Measurements from ENCODE around the gene MAT2B.

The MAT2B gene

GRCh38 chr5:163540696-163541095 is 35.3 kb downstream of the MAT2B start:
- Histone ChIP-seq H3K27me3 (ENCODE audit: insufficient read depth, insufficient read length) (no peaks in the 10 kb centered on the region), H3K9ac (ENCODE audit: insufficient read length, low read depth) (no peak overlapping the region), H3K4me3 (ENCODE audit: insufficient read length, low read depth) (no peak overlapping the region), H3K36me3 (ENCODE audit: insufficient read depth, insufficient read length, low read length) (no peaks in the 10 kb centered on the region), H3K4me1 (ENCODE audit: insufficient read depth, insufficient read length) (no peaks in the 10 kb centered on the region), H3K9me3 (ENCODE audit: insufficient read depth, low read length) (no peaks in the 10 kb centered on the region)
- no peak for DNase-seq (ENCODE audit: low read depth, low spot score)
- TF ChIP-seq ZNF274 (IDR thresholded peaks at IDR 0.05; ENCODE audit: low read depth, low read length) (no peak), YY1 (IDR thresholded peaks at IDR 0.05; ENCODE audit: insufficient read depth, insufficient read length) (no peak), SUZ12 (IDR thresholded peaks at IDR 0.05; ENCODE audit: extremely low read depth, insufficient read depth, insufficient read length) (no peak)

DNA sequence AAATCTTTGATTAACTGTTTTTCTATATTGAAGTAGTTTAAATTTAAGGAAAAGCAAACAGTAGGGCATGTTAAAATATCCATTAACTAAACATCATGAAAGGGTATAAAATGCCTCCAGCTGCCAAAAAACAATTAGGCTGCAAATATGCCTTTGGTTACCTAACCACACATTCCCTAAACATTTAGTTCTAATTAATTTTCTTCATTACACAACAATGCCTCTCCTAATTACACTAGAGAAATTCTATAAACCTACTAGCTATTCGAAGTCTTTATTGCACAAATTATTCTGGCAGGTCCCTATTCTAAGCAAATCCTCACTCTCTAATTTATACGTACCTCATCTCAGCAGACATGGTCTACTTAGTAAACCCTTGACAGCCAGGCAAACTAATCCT is 37.4 kb downstream of the MAT2B start:
- TF ChIP-seq SUZ12 (IDR thresholded peaks at IDR 0.05; ENCODE audit: extremely low read depth, insufficient read depth, insufficient read length) (no peak), YY1 (IDR thresholded peaks at IDR 0.05; ENCODE audit: insufficient read depth, insufficient read length) (no peak), ZNF274 (IDR thresholded peaks at IDR 0.05; ENCODE audit: low read depth, low read length) (no peak)
- Histone ChIP-seq H3K4me1 (ENCODE audit: insufficient read depth, insufficient read length) (no peaks in the 10 kb centered on the region), H3K36me3 (ENCODE audit: insufficient read depth, insufficient read length, low read length) (no peaks in the 10 kb centered on the region), H3K9ac (ENCODE audit: insufficient read length, low read depth) (no peak overlapping the region), H3K4me3 (ENCODE audit: insufficient read length, low read depth) (no peak overlapping the region), H3K9me3 (ENCODE audit: insufficient read depth, low read length) (no peaks in the 10 kb centered on the region), H3K27me3 (ENCODE audit: insufficient read depth, insufficient read length) (no peaks in the 10 kb centered on the region)
- no peak for DNase-seq (ENCODE audit: low read depth, low spot score)

DNA sequence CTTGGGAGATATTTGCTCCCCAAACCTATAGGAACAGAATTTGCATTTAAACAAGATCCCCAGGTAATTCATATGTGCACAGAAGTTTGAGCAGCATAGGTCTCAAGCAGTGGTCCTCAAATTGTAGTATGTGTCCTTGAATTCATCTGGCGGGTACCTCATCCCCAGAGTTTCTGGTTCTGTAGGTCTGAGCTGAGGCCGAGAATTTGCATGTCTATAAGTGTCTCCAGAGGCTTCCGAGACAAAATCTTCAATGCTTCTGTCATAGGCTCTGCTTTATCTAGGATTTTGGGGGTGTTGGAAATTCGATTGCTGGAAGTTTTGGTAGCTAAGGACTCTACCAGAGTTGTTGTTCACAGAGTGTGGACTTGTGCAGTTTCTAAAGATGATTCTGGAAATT is 38.6 kb downstream of the MAT2B start:
- H3K4me1 ChIP-seq (ENCODE audit: insufficient read depth, insufficient read length) = no peaks in the 10 kb centered on the region
- no peaks in the 10 kb centered on the region for H3K9me3 ChIP-seq (ENCODE audit: insufficient read depth, low read length)
- H3K4me3 ChIP-seq (ENCODE audit: insufficient read length, low read depth) = no peak overlapping the region
- TF ChIP-seq SUZ12 (IDR thresholded peaks at IDR 0.05; ENCODE audit: extremely low read depth, insufficient read depth, insufficient read length) (no peak), ZNF274 (IDR thresholded peaks at IDR 0.05; ENCODE audit: low read depth, low read length) (no peak), YY1 (IDR thresholded peaks at IDR 0.05; ENCODE audit: insufficient read depth, insufficient read length) (no peak)
- no peaks in the 10 kb centered on the region for H3K27me3 ChIP-seq (ENCODE audit: insufficient read depth, insufficient read length)
- no peak overlapping the region for H3K9ac ChIP-seq (ENCODE audit: insufficient read length, low read depth)
- no peaks in the 10 kb centered on the region for H3K36me3 ChIP-seq (ENCODE audit: insufficient read depth, insufficient read length, low read length)
- DNase-seq (ENCODE audit: low read depth, low spot score) = no peak

DNA sequence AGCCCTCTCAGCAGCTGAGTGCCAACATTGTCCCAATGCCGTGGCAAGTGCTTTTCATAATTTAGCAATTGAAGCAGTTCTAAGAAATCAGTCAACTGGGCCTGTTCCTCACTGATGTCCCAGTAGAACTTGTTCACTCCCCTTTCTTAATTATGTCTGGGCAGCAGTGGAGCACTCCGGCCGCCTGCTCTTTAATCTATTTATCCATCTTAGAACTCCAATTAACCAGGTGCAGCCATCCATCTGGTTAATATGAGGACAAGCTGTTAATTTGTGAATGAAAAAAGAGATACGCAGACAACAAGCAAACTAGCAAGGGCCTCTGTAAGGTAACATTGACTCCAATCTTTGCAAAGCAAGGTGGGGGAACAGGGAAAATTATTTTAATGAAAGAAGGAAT is 39.4 kb downstream of the MAT2B start:
- TF ChIP-seq YY1 (IDR thresholded peaks at IDR 0.05; ENCODE audit: insufficient read depth, insufficient read length) = no peak
- TF ChIP-seq ZNF274 (IDR thresholded peaks at IDR 0.05; ENCODE audit: low read depth, low read length) = no peak
- no peak for TF ChIP-seq SUZ12 (IDR thresholded peaks at IDR 0.05; ENCODE audit: extremely low read depth, insufficient read depth, insufficient read length)
- Histone ChIP-seq H3K9me3 (ENCODE audit: insufficient read depth, low read length) (no peaks in the 10 kb centered on the region), H3K9ac (ENCODE audit: insufficient read length, low read depth) (no peak overlapping the region), H3K36me3 (ENCODE audit: insufficient read depth, insufficient read length, low read length) (no peaks in the 10 kb centered on the region), H3K4me3 (ENCODE audit: insufficient read length, low read depth) (no peak overlapping the region), H3K27me3 (ENCODE audit: insufficient read depth, insufficient read length) (no peaks in the 10 kb centered on the region), H3K4me1 (ENCODE audit: insufficient read depth, insufficient read length) (no peaks in the 10 kb centered on the region)
- DNase-seq (ENCODE audit: low read depth, low spot score) = no peak

DNA sequence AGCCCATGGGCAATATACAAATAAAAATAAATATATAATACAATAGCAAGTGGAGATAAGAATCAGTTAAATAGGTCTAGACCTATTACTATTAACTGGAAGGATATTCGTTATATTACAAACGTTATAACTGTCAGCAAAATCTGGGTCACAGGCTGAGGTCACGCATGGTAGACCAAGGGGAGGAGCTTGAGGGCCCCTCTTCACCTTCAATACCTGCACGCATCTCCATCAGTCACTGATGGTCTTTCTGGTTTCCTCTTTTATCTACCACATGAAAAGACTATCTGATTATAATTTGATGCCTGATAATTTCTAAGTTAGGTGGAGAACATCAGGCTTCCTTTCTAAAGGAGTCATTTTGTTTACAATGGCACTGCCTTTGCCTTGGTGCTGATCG is 43.2 kb downstream of the MAT2B start:
- Histone ChIP-seq H3K27me3 (ENCODE audit: insufficient read depth, insufficient read length) (no peaks in the 10 kb centered on the region), H3K36me3 (ENCODE audit: insufficient read depth, insufficient read length, low read length) (no peaks in the 10 kb centered on the region), H3K9ac (ENCODE audit: insufficient read length, low read depth) (no peak overlapping the region), H3K4me3 (ENCODE audit: insufficient read length, low read depth) (no peak overlapping the region), H3K9me3 (ENCODE audit: insufficient read depth, low read length) (no peaks in the 10 kb centered on the region), H3K4me1 (ENCODE audit: insufficient read depth, insufficient read length) (no peaks in the 10 kb centered on the region)
- DNase-seq (ENCODE audit: low read depth, low spot score) = no peak
- TF ChIP-seq ZNF274 (IDR thresholded peaks at IDR 0.05; ENCODE audit: low read depth, low read length) = no peak
- no peak for TF ChIP-seq YY1 (IDR thresholded peaks at IDR 0.05; ENCODE audit: insufficient read depth, insufficient read length)
- no peak for TF ChIP-seq SUZ12 (IDR thresholded peaks at IDR 0.05; ENCODE audit: extremely low read depth, insufficient read depth, insufficient read length)

DNA sequence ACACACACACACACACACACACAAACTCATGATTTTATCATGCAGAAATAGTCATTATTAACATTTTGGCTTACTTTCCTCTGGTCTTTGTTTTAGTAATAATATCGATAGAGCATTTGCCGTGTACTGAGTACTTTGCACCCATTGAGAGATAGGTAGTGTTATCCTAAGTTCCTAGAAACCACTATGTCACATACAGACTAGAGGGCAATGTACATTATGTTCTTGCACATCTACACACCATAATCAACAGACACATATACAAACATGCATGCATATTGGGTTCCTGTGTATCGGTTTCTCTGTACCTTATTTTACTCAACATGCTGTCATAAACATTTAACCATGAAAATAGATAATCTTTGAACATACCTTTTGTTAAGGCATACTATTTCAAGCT is 45.7 kb downstream of the MAT2B start:
- Histone ChIP-seq H3K9ac (ENCODE audit: insufficient read length, low read depth) (no peak overlapping the region), H3K36me3 (ENCODE audit: insufficient read depth, insufficient read length, low read length) (no peaks in the 10 kb centered on the region), H3K27me3 (ENCODE audit: insufficient read depth, insufficient read length) (no peaks in the 10 kb centered on the region), H3K9me3 (ENCODE audit: insufficient read depth, low read length) (no peaks in the 10 kb centered on the region), H3K4me1 (ENCODE audit: insufficient read depth, insufficient read length) (no peaks in the 10 kb centered on the region), H3K4me3 (ENCODE audit: insufficient read length, low read depth) (no peak overlapping the region)
- TF ChIP-seq ZNF274 (IDR thresholded peaks at IDR 0.05; ENCODE audit: low read depth, low read length) (no peak), SUZ12 (IDR thresholded peaks at IDR 0.05; ENCODE audit: extremely low read depth, insufficient read depth, insufficient read length) (no peak), YY1 (IDR thresholded peaks at IDR 0.05; ENCODE audit: insufficient read depth, insufficient read length) (no peak)
- no peak for DNase-seq (ENCODE audit: low read depth, low spot score)

DNA sequence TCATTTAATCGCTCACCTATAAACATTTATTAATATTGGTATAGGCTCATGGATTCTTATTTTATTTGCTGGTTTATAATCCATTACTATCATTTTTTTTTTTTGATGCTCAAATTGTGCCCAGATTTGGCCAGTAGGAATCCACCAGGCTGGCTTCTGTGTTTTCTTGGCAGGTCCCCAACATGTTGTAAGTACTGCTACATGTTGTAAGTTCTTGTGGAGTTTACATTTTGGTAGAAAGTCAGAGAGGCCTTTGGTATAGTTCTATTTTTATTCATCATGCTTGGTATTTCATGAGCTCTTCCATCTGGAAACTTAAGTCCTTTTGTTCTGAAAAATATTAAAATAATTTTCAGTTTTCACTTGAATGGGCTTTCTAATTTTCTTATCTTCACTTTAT is 47.1 kb downstream of the MAT2B start:
- Histone ChIP-seq H3K27me3 (ENCODE audit: insufficient read depth, insufficient read length) (no peaks in the 10 kb centered on the region), H3K9ac (ENCODE audit: insufficient read length, low read depth) (no peak overlapping the region), H3K4me1 (ENCODE audit: insufficient read depth, insufficient read length) (no peaks in the 10 kb centered on the region), H3K36me3 (ENCODE audit: insufficient read depth, insufficient read length, low read length) (no peaks in the 10 kb centered on the region), H3K9me3 (ENCODE audit: insufficient read depth, low read length) (no peaks in the 10 kb centered on the region), H3K4me3 (ENCODE audit: insufficient read length, low read depth) (no peak overlapping the region)
- TF ChIP-seq ZNF274 (IDR thresholded peaks at IDR 0.05; ENCODE audit: low read depth, low read length) (no peak), SUZ12 (IDR thresholded peaks at IDR 0.05; ENCODE audit: extremely low read depth, insufficient read depth, insufficient read length) (no peak), YY1 (IDR thresholded peaks at IDR 0.05; ENCODE audit: insufficient read depth, insufficient read length) (no peak)
- no peak for DNase-seq (ENCODE audit: low read depth, low spot score)

DNA sequence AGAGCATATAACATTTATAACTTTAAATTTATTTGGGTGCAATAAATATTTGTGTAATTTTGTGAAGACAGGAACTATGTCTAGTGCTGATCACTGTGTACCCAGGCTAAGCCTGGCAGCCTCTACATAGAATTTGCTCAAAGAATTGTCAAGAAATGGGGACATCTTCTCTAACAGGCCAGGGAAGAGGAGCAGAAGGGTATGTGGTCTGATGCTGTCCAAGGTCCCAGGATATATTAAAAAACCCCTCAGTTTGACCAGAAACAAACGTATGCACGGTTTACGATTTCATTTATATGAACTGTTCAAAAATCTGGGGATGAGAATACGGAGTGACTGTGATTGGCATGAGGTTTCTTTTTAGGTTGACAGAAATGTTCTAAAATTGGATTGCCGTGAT is 55.9 kb downstream of the MAT2B start:
- DNase-seq (ENCODE audit: low read depth, low spot score) = no peak
- H3K4me3 ChIP-seq (ENCODE audit: insufficient read length, low read depth) = no peak overlapping the region
- H3K4me1 ChIP-seq (ENCODE audit: insufficient read depth, insufficient read length) = peaks cover 4% of the 10 kb centered on the region
- no peak overlapping the region for H3K9ac ChIP-seq (ENCODE audit: insufficient read length, low read depth)
- no peaks in the 10 kb centered on the region for H3K9me3 ChIP-seq (ENCODE audit: insufficient read depth, low read length)
- H3K36me3 ChIP-seq (ENCODE audit: insufficient read depth, insufficient read length, low read length) = no peaks in the 10 kb centered on the region
- H3K27me3 ChIP-seq (ENCODE audit: insufficient read depth, insufficient read length) = no peaks in the 10 kb centered on the region
- TF ChIP-seq ZNF274 (IDR thresholded peaks at IDR 0.05; ENCODE audit: low read depth, low read length) = no peak
- TF ChIP-seq YY1 (IDR thresholded peaks at IDR 0.05; ENCODE audit: insufficient read depth, insufficient read length) = no peak
- no peak for TF ChIP-seq SUZ12 (IDR thresholded peaks at IDR 0.05; ENCODE audit: extremely low read depth, insufficient read depth, insufficient read length)
